BJ (cell line): ENCODE data around the gene EFNA2. TPM values are rescaled to one million over a fixed set of nuclear protein-coding genes. Genes with fewer than 3 reads are reported as not detected.

Experiments
- CTCF ChIA-PET: fragments of 350-600 bp; formaldehyde crosslinking; extraction: SDS; loops from one replicate; lab custom pipeline; 2021; ENCODE audit warnings: antibody characterized with exemption, inconsistent platforms; lab: Yijun Ruan, JAX
- POLR2A ChIA-PET: fragments of 300-600 bp; sonication (Branson Sonifier 250); formaldehyde crosslinking; extraction: SDS; loops from one replicate; lab custom pipeline; 2021; ENCODE audit warnings: antibody characterized with exemption; lab: Charles Lee
- DNase-seq: peaks from one replicate; pipeline ENCODE4 v3.0.0-alpha.2; 2011; ENCODE audit warnings: low read depth
- H3K27me3 ChIP-seq: 2 replicates; pipeline ENCODE4 v1.6.0; 2011; ENCODE audit warnings: low read length; ENCODE audit not compliant: control insufficient read depth, insufficient read depth
- H3K36me3 ChIP-seq: 2 replicates; pipeline ENCODE4 v1.5.1; 2011; ENCODE audit warnings: low read length; ENCODE audit not compliant: control insufficient read depth, insufficient read depth
- H3K4me3 ChIP-seq: 2 replicates; pipeline ENCODE4 v1.5.1; 2011; ENCODE audit warnings: low read depth, mild to moderate bottlenecking, control low read depth, low read length
- CTCF ChIP-seq: IDR thresholded peaks from 2 replicates; pipeline ENCODE4 v1.5.1; 2011; ENCODE audit warnings: low read depth, mild to moderate bottlenecking, control low read depth, inconsistent platforms, low read length, moderate library complexity; ENCODE audit not compliant: insufficient read depth
- polyA plus RNA-seq: library from polyadenylated mRNA; depleted of rRNA; stranded (reverse); fragments of >200 nt; gene quantifications from 2 replicates; pipeline ENCODE4 v1.2.3, GENCODE V29; 2011; rRNA removed

The EFNA2 gene
- polyA plus RNA-seq, 1 experiment = not detected

- DNase-seq = no peak
- Histone ChIP-seq H3K36me3 (no peaks in the 10 kb centered on the region), H3K4me3 (no peak overlapping the region), H3K27me3 (peaks cover 2% of the 10 kb centered on the region; the same call in 1 of the 2 replicates)
- POLR2A ChIA-PET = no interaction called here
- CTCF ChIA-PET = no interaction called here
- TF ChIP-seq CTCF = no peak
Measured at GRCh38 chr19:1340681-1341469, 55.2 kb downstream of the EFNA2 start.

GRCh38 chr19:1343041-1343440 lies 57.4 kb downstream of the EFNA2 start:
- 0 out of 2 replicates have a peak, but pooled peaks have one; percentile 7 for TF ChIP-seq CTCF

GRCh38 chr19:1349211-1349610 lies 63.5 kb downstream of the EFNA2 start:
- CTCF ChIA-PET = no interaction called here
- POLR2A ChIA-PET = no interaction called here
- TF ChIP-seq CTCF = no peak

More at GRCh38 chr19:1343041-1343440, 57.4 kb downstream of the EFNA2 start:
- Histone ChIP-seq H3K4me3 (no peak overlapping the region), H3K27me3 (peaks cover 2% of the 10 kb centered on the region; the same call in 1 of the 2 replicates), H3K36me3 (no peaks in the 10 kb centered on the region)
- no peak for DNase-seq
- ChIA-PET CTCF (no interaction called here), POLR2A (no interaction called here)

GRCh38 chr19:1350867-1351266 lies 65.2 kb downstream of the EFNA2 start:
- Histone ChIP-seq H3K4me3 (no peak overlapping the region), H3K36me3 (no peaks in the 10 kb centered on the region), H3K27me3 (no peaks in the 10 kb centered on the region)
- ChIA-PET POLR2A (no interaction called here), CTCF (no interaction called here)
- TF ChIP-seq CTCF = no peak
- no peak for DNase-seq

More at GRCh38 chr19:1349211-1349610, 63.5 kb downstream of the EFNA2 start:
- no peaks in the 10 kb centered on the region for H3K36me3 ChIP-seq
- no peak overlapping the region for H3K4me3 ChIP-seq
- no peaks in the 10 kb centered on the region for H3K27me3 ChIP-seq
- no peak for DNase-seq

Other genes with a start within 250 kb of the EFNA2 start
- 1.3 and 1.9 TPM in 2 replicates for gene ABCA7, start 245.8 kb upstream of the EFNA2 start, polyA plus RNA-seq
- 0.13 and 0.28 TPM in 2 replicates for gene ARHGAP45, start 218.7 kb upstream of the EFNA2 start, polyA plus RNA-seq
- gene POLR2E, start 190.5 kb upstream of the EFNA2 start, polyA plus RNA-seq = 174 and 292 TPM in 2 replicates
- 463 and 626 TPM in 2 replicates for gene GPX4, start 181.9 kb upstream of the EFNA2 start, polyA plus RNA-seq
- gene SBNO2, start 111.6 kb upstream of the EFNA2 start, polyA plus RNA-seq = 15.5 and 26.1 TPM in 2 replicates
- 26.3 and 33.6 TPM in 2 replicates for gene STK11, start 80.1 kb upstream of the EFNA2 start, polyA plus RNA-seq
- gene CBARP, start 47.9 kb upstream of the EFNA2 start, polyA plus RNA-seq = 0.97 and 1.6 TPM in 2 replicates
- 57.9 and 65.1 TPM in 2 replicates for gene ATP5F1D, start 44.1 kb upstream of the EFNA2 start, polyA plus RNA-seq
- 6.9 and 8.4 TPM in 2 replicates for gene MIDN, start 37.3 kb upstream of the EFNA2 start, polyA plus RNA-seq
- gene CIRBP, start 16.5 kb upstream of the EFNA2 start, polyA plus RNA-seq = 342 and 372 TPM in 2 replicates
- 24.6 and 37.5 TPM in 2 replicates for gene FAM174C, start 10.3 kb upstream of the EFNA2 start, polyA plus RNA-seq
- gene NDUFS7, start 98.0 kb downstream of the EFNA2 start, polyA plus RNA-seq = 35.5 and 59.6 TPM in 2 replicates
- 26.9 and 43.7 TPM in 2 replicates for gene GAMT, start 115.7 kb downstream of the EFNA2 start, polyA plus RNA-seq
- 38.3 and 48.9 TPM in 2 replicates for gene DAZAP1, start 121.7 kb downstream of the EFNA2 start, polyA plus RNA-seq
- 854 and 1,597 TPM in 2 replicates for gene RPS15, start 152.5 kb downstream of the EFNA2 start, polyA plus RNA-seq
- gene APC2, start 164.2 kb downstream of the EFNA2 start, polyA plus RNA-seq = 0.07 and 0.11 TPM in 2 replicates
- gene C19orf25, start 193.3 kb downstream of the EFNA2 start, polyA plus RNA-seq = 23.9 and 32.6 TPM in 2 replicates
- gene PCSK4, start 204.5 kb downstream of the EFNA2 start, polyA plus RNA-seq = 0.59 and 1.3 TPM in 2 replicates
- gene REEP6, start 205.3 kb downstream of the EFNA2 start, polyA plus RNA-seq = 1.7 and 3.1 TPM in 2 replicates
- 15.0 and 21.5 TPM in 2 replicates for gene ADAMTSL5, start 227.1 kb downstream of the EFNA2 start, polyA plus RNA-seq
- gene PLK5, start 238.2 kb downstream of the EFNA2 start, polyA plus RNA-seq = not detected in 2 replicates